GM21367 (cell line): ENCODE measurements around the gene SAMD8.
A peak's percentile ranks its signal among the peaks of the same experiment; 100 is the strongest.
"Not testable (repeated sequence)": the region's sequence is repeated elsewhere in the genome, so short reads cannot be mapped to it uniquely, and the experiment has no call there.

Source experiments
- ATAC-seq: cut with Tn5 transposase; IDR thresholded peaks from one replicate; pipeline ENCODE4 v1.9.1; 2021; ENCODE audit not compliant: unreplicated experiment

Gene SAMD8

DNA sequence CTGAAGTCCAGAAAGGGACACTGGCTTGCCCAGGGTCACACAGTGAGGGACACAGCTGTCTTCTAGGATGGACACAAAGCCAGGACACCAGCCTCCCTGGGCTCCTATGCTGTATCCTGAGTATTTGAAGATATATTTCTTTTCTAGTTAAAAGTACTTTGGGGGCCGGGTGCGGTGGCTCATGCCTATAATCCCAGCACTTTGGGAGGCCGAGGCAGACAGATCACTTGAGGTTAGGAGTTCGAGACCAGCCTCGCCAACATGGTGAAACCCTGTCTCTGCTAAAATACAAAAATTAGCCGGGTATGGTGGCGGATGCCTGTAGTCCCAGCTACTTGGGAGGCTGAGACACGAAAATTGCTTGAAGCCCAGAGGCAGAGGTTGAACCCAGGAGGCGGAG is 4.6 kb upstream of the SAMD8 start:
- ATAC-seq: not testable (repeated sequence)

DNA sequence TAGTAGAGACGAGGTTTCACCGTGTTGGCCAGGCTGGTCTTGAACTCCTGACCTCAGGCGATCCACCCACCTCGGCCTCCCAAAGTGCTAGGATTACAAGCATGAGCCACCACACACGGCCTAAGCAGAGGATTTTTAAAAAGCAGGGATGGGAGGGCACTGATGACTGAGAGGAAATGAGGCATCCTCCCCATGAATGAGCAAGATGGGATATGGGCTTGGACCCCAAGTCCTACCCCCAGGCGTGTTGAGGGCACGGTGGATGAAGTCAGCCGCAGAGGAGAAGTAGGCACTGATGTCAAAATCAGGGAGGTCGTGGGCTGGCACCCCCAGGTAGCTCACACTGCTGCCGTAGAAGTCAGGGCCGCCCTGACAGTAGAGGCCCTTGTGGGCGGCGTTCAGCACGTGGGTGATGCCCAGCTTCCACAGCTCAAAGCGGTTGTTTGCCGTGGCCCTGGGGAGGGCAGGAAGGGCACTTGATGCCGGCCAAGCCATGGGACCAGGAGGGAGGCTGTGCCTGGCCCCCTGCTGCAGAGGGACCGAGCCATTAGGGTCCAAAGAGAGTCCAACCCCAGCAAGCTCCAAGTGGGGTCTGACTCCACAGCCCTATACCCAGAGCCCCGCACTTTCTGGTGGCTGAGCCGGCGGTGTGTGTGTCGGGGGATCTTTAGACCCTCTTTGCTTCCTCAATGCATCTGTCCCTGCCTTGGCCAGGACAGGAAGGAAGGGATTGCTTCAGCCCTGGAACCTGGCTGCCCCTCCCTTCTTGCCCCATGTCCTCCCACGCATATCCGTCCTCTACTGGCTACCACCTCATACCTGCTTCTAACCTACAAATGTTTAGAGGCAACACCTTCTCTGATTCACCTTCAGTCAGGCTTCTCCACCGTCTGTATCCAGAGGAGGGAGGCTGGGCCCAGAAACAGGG is 3.4 kb upstream of the SAMD8 start:
- ATAC-seq: no peak

DNA sequence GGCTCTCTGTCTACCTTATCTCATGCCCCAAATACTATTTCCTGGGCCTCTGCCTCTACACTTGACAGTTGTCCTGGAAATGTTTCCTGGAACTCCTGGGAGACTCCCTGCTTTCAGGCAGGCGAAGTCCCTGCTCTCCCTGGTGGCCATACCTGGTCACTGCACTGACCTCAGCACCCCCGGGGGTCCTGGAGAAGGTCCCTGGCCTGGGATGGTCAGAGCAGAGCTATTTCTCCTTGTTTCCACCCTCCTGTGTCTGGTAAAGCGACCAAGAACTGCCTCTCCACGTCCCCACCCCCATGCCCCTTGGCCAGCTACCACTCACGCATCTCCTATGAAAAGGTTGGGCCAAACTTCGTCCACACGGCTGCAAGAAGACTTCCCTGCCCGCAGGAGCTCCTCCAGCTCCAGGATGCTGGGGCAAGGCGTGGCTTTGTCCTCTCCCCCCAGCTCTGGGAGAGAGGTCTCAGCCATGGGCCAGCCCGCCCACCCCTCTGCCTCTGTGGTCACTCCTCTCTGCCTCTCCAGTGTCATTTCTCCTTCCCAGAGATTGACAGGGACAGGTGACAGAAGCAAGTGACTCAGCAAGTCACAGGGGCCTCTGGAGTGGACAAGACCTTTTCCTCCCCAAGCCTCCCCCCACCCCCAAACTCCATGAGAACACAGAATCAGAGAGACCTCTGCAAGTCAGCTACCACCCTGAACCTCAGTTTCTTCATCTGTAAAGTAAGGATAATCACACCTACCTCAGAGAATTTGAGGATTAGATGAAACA is 2.6 kb upstream of the SAMD8 start:
- ATAC-seq: no peak

DNA sequence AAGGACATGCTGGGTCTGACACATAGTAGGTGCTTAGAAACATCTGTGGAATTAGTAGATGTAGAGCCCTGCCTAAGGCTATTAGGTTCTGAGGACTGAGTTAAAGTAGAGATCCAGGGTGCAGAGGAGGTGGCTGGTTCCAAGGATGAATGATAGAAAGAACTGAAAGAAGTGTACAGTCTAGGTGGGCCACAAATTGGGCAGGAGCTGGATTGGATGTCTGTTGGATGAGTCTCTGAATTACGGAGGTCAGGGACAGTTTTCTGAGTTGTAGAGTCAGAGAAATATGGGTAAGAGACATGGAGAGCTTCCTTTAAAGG is 2.0 kb upstream of the SAMD8 start:
- ATAC-seq: no peak

DNA sequence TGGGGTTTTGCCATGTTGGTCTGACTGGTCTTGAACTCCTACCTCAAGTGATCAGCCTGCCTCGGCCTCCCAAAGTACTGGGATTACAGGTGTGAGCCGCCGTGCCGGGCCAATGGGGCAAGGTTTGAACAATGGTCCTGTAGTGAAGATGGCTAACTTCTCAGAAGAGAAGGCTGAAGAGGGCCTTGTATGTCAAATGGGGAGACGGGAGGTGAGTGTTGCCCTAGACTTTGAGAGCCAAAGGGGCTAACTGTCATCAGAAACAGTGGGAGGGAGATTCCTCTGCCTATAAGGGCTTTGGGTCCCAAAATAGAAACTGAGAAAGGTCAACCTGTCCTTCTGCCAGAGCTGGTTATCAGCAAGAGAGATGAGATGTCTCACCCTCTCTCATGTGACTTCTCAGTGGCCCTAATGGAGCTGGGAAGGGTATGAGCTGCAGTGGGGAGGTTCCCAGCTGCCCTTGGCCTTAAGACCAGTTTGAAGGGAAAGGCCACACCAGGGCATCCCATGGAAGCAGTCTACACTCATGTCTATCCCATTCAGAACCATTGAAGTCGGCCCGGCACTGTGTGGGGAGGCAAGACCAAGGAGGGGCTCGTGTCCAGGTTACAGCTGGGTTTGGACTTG is 1.3 kb upstream of the SAMD8 start:
- ATAC-seq: no peak

DNA sequence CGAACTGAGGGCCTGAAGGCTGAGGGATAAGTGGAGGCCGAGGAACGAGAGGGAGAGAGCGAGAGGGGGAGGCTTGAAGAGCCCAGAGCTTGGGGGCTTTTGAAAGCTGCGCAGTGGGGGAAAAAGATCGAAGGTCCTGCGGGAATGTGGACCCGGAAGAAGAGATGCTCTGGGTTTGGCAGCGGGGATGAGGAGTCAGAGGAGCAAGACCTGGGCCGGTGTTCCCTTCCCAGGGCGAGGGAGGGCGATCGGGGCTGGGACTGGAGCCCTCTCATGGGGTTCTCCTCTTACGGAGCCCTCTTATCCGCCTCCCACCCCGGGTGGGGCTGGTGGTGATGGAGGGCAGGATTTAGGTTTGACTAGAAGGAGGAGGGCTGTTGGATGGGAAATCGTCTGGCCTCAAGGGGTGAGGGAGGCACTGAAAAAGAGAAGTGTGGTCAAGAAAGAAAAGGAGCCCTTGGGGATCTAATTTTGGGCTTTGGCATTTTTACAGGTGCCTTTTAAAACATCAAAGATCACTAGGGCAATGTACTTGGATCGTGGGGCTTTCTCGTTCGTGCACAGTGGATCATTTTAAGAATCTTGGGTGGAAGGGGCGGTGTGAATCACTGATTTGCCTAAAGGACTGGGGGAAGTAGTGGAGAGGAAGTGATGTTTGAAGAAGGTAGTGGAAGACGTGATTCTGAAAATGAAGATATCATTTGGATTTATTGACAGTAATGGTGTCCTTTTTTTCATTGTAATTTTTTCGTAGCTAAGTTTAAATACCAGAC is 637 bp downstream of the SAMD8 start:
- ATAC-seq: peak; percentile 19

DNA sequence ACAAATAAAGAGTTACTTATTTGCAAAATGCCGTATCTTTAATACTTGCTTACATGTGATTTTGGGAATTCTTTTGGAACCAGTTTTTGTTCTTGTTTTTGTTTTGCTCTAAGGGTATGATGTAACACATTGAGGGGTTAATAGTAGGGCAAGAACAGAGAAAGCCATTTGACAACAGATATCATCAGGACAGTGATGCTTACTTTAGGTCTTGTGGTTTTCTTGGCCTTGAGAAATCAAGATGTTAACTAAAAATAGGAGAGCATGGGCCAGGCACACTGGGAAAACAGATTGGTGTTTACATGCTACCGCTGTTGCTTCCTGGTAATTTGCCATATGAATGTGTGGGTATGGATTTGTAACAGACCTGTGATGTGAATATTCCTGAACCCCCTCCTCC is 3.7 kb downstream of the SAMD8 start:
- no peak for ATAC-seq

DNA sequence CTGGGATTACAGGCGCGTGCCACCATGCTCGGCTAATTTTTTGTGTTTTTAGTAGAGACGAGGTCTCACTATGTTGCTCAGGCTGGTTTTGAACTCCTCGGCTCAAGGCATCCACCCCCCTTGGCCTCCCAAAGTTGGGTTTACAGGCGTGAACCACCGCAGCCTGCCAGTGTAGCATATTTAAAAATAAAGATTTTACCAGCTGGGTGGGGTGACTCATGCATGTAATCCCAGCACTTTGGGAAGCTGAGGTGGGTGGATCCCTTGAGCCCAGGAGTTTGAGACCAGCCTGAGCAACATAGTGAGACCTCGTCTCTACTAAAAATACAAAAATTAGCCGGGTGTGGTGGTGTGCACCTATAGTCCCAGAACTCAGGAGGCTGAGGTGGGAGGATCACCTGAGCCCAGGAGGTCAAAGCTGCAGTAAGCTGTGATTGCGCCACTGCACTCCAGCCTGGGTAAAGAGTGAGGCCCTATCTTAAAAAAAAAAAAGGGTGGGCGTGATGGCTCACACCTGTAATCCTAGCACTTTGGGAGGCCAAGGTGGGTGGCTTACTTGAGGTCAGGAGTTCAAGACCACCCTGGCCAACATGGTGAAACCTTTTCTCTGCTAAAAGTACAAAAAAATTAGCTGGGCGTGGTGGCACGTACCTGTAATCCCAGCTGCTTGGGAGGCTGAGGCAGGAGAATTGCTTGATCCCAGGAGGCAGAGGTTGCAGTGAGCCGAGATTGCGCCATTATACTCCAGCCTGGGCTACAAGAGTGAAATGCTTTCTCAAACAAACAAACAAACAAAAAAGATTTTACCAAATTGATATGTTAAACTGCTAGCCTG is 5.7 kb downstream of the SAMD8 start:
- not testable (repeated sequence) for ATAC-seq

DNA sequence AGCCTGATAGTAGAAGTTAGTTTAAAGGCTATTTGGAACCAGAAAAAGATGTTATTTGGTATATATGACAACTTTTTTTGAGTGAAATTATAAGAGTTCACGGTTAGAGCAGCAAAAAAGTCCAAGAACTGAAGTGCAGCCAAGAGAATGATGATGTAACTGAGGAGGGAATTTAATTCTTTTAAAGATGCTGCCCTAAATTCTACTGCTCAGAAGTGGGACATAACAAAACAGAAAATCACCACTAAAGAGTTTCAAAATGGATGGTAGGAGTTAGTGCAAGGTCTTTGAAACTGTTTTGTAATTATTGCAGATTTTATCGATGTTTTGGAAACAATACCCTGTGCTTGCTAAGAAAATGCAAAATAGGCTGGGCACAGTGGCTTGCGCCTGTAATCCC is 6.5 kb downstream of the SAMD8 start:
- ATAC-seq: no peak

DNA sequence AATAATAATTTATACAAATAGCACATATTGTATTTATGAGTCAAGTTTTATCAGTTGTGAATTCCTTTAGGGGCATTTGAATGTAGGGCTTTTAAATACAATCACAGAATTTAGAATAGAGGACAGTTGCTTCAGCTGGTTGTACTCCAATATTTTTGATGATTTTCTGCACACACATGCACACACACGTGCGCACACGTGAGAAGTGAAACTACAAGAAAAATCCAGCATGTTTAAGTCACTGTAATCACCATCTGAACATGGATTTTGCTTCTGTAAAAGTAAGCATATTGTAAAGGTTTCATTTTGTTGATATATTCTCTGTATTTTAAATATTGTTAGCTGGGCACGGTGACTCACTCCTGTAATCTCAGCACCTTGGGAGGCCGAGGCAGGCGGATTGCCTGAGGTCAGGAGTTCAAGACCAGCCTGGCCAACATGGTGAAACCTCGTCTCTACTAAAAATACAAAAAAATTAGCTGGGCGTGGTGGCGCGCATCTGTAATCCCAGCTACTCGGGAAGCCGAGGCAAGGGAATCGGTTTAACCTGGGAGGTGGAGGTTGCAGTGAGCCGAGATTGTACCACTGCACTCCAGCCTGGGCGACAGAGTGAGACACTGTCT is 8.1 kb downstream of the SAMD8 start:
- not testable (repeated sequence) for ATAC-seq

DNA sequence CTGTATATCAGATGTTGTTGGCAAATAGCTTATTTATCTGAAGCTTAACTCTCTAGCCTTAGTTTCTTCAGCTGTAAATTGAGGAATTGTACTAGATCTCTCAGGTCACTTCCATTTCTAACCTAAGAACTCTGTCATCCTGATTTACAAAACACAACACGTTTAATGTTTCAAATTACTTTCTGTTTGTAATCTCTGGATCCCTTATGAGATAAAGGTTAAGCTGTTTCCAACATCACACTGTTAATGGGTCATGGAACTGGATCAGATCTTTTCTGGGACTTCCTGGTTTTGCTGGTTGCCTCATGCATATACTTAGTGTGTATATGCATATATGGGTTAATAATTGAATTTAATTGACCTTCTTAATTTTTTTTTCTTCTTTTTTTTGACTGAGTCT is 9.9 kb downstream of the SAMD8 start:
- no peak for ATAC-seq

DNA sequence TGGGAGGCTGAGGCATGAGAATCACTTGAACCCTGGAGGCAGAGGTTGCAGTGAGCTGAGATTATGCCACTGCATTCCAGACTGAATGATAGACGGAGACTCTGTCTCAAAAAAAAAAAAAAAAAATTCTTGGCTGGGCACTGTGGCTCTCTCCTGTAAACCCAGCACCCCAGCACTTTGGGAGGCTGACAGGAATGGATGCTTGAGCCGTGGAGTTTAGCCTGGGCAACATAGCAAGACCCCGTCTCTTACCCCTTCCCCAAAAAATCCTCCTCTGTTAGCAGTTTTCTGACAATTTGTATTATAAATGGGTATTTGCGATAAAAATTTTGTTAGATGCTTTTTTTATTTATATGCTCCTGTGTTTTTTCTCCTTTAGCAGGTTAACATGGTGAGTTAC is 11.0 kb downstream of the SAMD8 start:
- no peak for ATAC-seq

DNA sequence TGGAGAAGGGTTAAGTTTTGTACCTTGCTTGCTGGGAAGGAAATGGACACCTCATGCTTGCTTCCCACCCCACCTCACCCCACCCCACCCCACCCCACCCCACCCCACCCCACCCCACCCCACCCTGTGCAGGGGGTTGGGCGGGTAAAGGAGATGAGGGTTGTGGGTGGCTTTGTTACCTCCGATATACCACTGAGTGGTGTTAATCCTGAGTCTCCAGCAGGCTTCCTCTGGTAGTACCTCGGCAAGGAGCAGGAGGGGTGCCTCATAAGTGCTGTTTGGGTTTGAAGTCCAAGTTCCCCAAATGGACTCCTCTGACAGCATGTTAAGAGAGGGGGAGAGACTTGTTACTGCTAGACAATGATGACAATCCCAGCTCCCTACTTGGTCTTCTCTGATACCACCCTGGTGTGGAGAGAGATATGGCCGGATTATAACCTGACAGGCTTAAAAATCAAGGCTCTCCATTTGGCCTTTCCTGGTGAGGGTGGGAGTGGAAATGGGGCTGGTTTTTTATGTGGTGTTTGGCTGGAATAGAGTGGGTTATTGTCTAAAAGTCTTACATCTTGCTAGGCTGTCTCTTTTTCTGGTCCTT is 11.7 kb downstream of the SAMD8 start:
- no peak for ATAC-seq

DNA sequence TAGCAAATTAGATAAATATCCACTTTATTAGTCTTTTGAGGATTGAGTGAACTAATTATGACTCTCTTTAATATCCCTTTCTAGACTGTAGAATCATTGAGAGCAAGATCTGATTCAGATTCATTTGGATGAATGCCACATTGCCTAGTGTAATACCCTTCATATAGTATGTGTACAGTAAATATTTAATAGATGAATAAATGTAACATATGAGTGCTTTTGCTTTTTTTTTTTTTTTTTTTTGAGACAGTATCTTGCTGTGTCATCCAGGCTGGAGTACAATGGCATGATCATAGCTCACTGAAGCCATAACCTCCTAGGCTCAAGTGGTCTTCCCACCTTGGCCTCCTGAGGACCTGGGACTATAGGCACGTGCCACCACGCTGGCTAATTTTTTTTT is 14.8 kb downstream of the SAMD8 start:
- no peak for ATAC-seq

DNA sequence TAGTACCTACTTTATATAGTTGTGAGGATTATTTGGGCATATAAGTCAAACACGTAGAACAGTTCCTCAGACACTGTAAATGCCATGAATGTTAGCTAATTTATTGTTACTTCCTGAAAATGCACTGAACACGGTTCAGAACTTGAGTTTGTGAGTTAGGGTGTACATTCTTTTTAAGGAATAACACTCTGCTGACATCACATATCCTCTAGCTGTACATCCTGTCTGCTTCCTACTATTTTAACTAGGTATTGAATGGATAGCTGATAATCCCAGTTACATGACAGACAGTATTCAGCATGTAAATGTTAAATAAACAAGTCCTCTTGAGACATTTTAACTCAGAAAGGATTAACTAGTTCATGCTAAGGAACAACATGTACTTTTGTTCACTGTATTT is 16.0 kb downstream of the SAMD8 start:
- no peak for ATAC-seq

DNA sequence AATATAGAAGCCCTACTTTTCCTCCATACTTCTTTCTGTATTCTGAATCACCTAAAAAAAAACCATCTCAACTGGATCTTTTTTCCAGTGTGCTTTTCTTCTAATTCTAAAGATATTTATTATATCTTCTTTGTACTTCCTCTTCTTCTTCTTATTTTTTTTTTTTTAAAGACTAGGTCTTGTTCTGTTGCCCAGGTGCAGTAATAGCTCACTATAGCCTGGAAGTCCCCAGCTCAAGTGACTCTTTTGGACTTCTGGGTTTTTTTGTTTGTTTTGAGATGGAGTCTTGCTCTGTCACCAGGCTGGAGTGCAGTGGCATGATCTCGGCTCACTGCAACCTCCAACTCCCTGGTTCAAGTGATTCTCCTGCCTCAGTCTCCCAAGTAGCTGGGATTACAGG is 17.5 kb downstream of the SAMD8 start:
- not testable (repeated sequence) for ATAC-seq

DNA sequence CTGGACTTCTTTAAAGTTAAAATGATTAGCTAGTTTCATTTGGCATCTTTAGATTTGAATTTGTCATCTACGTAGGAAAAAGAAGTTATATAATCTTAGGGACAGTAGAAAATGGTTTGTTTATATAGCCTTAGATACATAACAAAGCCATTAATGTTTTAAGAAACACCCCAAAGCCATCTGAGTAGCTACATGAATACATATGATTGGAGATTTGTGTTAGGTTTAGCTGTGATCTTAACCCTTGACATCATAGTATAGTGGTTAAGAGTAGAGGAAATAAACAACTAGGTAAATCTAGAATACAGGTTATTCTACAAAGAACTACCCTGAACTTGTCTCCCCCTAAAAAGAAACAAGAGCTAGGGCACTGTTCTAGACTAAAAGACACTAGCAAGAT is 18.1 kb downstream of the SAMD8 start:
- ATAC-seq: no peak

DNA sequence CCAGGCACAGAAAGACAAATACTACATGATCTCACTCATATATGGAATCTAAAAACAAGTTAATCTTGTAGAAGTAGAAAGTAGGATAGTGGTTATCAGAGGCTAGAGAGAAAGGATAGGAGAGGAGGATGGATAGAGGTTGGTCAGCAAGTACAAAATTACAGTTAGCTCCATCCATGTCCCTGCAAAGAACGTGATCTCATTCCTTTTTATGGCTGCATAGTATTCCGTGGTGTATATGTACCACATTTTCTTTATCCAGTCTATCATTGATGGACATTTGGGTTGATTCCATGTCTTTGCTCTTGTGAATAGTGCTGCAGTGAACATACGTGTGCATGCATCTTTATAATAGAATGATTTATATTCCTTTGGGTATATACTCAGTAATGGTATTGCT is 22.2 kb downstream of the SAMD8 start:
- ATAC-seq: not testable (repeated sequence)

DNA sequence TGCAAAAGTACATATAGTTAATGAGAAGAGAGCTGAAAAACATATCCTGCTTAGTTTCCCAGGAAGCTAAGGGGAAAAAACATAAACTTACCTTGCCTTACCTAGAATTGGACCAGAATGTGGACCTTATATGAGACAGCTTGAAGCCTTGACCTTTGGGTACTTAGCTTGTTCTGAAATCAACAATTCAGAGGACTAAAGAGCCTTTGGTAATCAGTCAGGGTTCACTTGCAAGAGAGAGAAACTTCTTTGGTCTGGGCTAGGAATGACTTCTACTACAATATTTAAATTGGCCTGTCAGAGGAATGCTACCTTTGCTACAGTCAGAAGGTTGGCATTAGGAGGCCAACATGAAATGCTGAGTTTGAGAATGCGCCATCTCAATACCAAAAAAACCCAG is 24.9 kb downstream of the SAMD8 start:
- ATAC-seq: no peak
